ENCODE results near the gene MIS12.

Gene MIS12

GRCh38 chr17:5536866-5537650 is 50.7 kb downstream of the MIS12 start:
- no peak for DNase-seq

- no peak for DNase-seq
Observed at GRCh38 chr17:5539286-5539685, 52.9 kb downstream of the MIS12 start.

GRCh38 chr17:5540321-5540720 is 54.0 kb downstream of the MIS12 start:
- no peak for DNase-seq

All from NCI-H1105 (cell line).